Heart left ventricle (tissue), 13 donors: Measurements from ENCODE around the gene IFIT1.

ENCODE experiments used
- POLR2A ChIP-seq, 2 donors: fragments of 450-650 bp; IDR thresholded peaks; one replicate each; pipeline ENCODE4 v1.6.1; 2017; ENCODE audit warnings: antibody characterized with exemption in 2 of 2, mild to moderate bottlenecking in 2 of 2, moderate library complexity in 2 of 2
- TF ChIP-seq, protein P1 (sequence below), 12 donors: fragments of 200-600 bp; sonication (generic) in 4 of 12; IDR thresholded peaks; one replicate each; pipeline versions ENCODE4 v1.5.0 to v1.8.0; 2018 to 2022; ENCODE audit warnings: antibody characterized with exemption in 12 of 12, mild to moderate bottlenecking in 5 of 12
- donor health status: ischemic (EF 13 %, LVEDD 7.1; RV severe dilation, severe dysfunction).
- donor health status: DM: no; HTN: yes; CAD: no.
- donor health status: DM: no; HTN: no; CAD: no.
- donor health status: ischemic (EF 25% LVEDD 6.9; RV normal size, moderate dysfunction).
- donor health status: ischemic (EF 25% LVEDD 5.7; RV mildly dilated, moderate dysfunction).
- donor health status: ischemic (EF 35%, LVEDD 5.7; RV mildly dilated, moderate dysfunction).
- donor health status: nonischemic (EF 11% LVEDD 7.7; RV severe dilation, severe dysfunction).
- donor health status: DM: yes; HTN: yes; CAD: no.
- donor health status: PGD.
- donor health status: ischemic (EF 29% LVEDD 5.4; RV normal size, mild dysfunction).
- donor health status: nonischemic (EF 23%, LVEDD 6.1; RV moderate dilation, normal function).

- TF ChIP-seq, protein P1, sequence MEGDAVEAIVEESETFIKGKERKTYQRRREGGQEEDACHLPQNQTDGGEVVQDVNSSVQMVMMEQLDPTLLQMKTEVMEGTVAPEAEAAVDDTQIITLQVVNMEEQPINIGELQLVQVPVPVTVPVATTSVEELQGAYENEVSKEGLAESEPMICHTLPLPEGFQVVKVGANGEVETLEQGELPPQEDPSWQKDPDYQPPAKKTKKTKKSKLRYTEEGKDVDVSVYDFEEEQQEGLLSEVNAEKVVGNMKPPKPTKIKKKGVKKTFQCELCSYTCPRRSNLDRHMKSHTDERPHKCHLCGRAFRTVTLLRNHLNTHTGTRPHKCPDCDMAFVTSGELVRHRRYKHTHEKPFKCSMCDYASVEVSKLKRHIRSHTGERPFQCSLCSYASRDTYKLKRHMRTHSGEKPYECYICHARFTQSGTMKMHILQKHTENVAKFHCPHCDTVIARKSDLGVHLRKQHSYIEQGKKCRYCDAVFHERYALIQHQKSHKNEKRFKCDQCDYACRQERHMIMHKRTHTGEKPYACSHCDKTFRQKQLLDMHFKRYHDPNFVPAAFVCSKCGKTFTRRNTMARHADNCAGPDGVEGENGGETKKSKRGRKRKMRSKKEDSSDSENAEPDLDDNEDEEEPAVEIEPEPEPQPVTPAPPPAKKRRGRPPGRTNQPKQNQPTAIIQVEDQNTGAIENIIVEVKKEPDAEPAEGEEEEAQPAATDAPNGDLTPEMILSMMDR (IDR thresholded peaks at IDR 0.05) = no peak
- TF ChIP-seq POLR2A (IDR thresholded peaks at IDR 0.05) = no peak
Measured at GRCh38 chr10:89344156-89344555, 48.3 kb upstream of the IFIT1 start.
